Prostate gland (tissue), 2 donors: ENCODE data around the gene FBXW2.

ENCODE experiments used
- CTCF ChIP-seq, 4 experiments: fragments of 200-600 bp in 2 of 4; fragments of 450-650 bp in 2 of 4; sonication (generic) in 2 of 4; IDR thresholded peaks; 1 replicate in 3 of 4; 2 replicates in 1 of 4; pipeline ENCODE4 v1.5.1; 2016 to 2019; ENCODE audit warnings: antibody characterized with exemption in 4 of 4, mild to moderate bottlenecking in 2 of 4, moderate library complexity in 2 of 4
- POLR2AphosphoS5 ChIP-seq: sonication (generic); formaldehyde crosslinking; IDR thresholded peaks from one replicate; pipeline ENCODE4 v1.6.1; 2017; ENCODE audit warnings: antibody characterized with exemption

GRCh38 chr9:120755810-120756434 lies 37.3 kb downstream of the FBXW2 start:
- peak; percentile 65 to 92 (median 90) for TF ChIP-seq CTCF (IDR thresholded peaks at IDR 0.05)
- TF ChIP-seq POLR2AphosphoS5: peak; percentile 53
